A549 (cell line): Measurements from ENCODE around the gene RELT.

Experiments used
- ESRRA ChIP-seq: fragments of 150-350 bp; IDR thresholded peaks from 2 replicates; pipeline ENCODE4 v1.6.1; 2014; ENCODE audit warnings: mild to moderate bottlenecking, low read length, borderline replicate concordance
- POLR2A ChIP-seq: IDR thresholded peaks from 2 replicates; pipeline ENCODE4 v1.6.1; 2012; ENCODE audit warnings: mild to moderate bottlenecking, low read length

- no peak for TF ChIP-seq POLR2A
- no peak for TF ChIP-seq ESRRA
Observed at GRCh38 chr11:73387594-73388264, 11.5 kb downstream of the RELT start.
